KOPT-K1 (cell line): Measurements from ENCODE around the gene NCOA3.
"Not testable (repeated sequence)": the region's sequence is repeated elsewhere in the genome, so short reads cannot be mapped to it uniquely, and the experiment has no call there.

Source experiments
- H3K27ac ChIP-seq: fragments of 200-600 bp; sonication (generic); 2 replicates; pipeline ENCODE4 v1.5.1; 2016; ENCODE audit warnings: antibody characterized with exemption, mild to moderate bottlenecking, low read depth, low read length; ENCODE audit not compliant: poor library complexity, severe bottlenecking
- H3K36me3 ChIP-seq: fragments of 200-600 bp; sonication (generic); 2 replicates; pipeline ENCODE4 v1.5.1; 2017; ENCODE audit warnings: antibody characterized with exemption, mild to moderate bottlenecking, low read length, moderate library complexity; ENCODE audit not compliant: insufficient read depth
- H3K9me3 ChIP-seq: fragments of 200-600 bp; sonication (generic); 2 replicates; pipeline ENCODE4 v1.5.1; 2017; ENCODE audit warnings: antibody characterized with exemption, low read length, mild to moderate bottlenecking; ENCODE audit not compliant: insufficient read depth, poor library complexity, severe bottlenecking

The NCOA3 gene

DNA sequence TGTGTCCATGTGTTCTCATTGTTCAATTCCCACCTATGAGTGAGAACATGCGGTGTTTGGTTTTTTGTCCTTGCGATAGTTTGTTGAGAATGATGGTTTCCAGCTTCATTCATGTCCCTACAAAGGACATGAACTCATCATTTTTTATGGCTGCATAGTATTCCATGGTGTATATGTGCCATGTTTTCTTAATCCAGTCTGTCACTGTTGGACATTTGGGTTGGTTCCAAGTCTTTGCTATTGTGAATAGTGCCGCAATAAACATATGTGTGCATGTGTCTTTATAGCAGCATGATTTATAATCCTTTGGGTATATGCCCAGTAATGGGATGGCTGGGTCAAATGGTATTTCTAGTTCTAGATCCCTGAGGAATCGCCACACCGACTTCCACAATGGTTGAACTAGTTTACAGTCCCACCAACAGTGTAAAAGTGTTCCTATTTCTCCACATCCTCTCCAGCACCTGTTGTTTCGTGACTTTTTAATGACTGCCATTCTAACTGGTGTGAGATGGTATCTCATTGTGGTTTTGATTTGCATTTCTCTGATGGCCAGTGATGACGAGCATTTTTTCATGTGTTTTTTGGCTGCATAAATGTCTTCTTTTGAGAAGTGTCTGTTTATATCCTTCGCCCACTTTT lies 52.0 kb downstream of the NCOA3 start:
- not testable (repeated sequence) for H3K36me3 ChIP-seq, H3K9me3 ChIP-seq, H3K27ac ChIP-seq

DNA sequence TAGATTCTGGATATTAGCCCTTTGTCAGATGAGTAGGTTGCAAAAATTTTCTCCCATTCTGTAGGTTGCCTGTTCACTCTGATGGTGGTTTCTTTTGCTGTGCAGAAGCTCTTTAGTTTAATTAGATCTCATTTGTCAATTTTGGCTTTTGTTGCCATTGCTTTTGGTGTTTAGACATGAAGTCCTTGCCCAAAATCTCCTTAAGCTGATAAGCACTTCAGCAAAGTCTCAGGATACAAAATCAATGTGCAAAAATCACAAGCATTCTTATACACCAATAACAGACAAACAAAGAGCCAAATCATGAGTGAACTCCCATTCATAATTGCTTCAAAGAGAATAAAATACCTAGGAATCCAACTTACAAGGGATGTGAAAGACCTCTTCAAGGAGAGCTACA lies 52.6 kb downstream of the NCOA3 start:
- H3K27ac ChIP-seq, H3K9me3 ChIP-seq, H3K36me3 ChIP-seq: not testable (repeated sequence)

DNA sequence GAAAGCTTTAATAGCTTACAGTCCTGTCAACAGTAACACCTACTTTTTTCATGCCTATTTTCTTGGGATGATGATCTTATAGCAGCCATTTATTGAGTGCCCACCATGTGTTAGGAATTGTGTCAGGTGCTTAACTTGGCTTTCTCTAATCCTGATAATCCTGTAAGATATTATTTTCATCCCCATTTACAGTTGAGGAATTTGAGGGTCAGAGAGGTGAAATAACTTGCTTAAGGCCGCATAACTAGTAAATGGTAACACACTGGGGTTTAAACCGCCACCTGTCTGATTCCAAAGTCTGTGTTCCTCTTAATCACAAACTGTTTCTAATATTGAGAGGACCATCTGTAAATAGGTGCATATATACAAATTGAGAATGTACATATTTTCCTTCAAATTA lies 55.5 kb downstream of the NCOA3 start:
- Histone ChIP-seq H3K36me3 (no peaks in the 10 kb centered on the region), H3K27ac (no peak overlapping the region), H3K9me3 (no peaks in the 10 kb centered on the region)

DNA sequence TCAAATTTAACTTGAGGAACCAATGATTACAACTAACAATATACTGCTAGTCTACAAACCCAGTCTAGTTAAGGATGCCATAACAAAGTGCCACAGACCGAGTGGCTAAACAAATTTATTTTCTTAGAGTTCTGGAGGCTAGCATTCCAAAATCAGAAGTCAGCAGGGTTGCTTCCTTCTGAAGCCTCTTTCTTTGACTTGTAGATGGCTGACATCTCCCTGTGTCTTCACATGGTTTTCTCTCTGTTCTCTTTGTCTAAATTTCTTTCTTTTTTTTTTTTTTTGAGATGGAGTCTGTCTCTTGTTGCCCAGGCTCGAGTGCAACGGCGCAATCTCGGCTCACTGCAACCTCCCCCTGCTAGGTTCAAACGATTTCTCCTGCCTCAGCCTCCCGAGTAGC lies 56.1 kb downstream of the NCOA3 start:
- no peak overlapping the region for H3K27ac ChIP-seq

DNA sequence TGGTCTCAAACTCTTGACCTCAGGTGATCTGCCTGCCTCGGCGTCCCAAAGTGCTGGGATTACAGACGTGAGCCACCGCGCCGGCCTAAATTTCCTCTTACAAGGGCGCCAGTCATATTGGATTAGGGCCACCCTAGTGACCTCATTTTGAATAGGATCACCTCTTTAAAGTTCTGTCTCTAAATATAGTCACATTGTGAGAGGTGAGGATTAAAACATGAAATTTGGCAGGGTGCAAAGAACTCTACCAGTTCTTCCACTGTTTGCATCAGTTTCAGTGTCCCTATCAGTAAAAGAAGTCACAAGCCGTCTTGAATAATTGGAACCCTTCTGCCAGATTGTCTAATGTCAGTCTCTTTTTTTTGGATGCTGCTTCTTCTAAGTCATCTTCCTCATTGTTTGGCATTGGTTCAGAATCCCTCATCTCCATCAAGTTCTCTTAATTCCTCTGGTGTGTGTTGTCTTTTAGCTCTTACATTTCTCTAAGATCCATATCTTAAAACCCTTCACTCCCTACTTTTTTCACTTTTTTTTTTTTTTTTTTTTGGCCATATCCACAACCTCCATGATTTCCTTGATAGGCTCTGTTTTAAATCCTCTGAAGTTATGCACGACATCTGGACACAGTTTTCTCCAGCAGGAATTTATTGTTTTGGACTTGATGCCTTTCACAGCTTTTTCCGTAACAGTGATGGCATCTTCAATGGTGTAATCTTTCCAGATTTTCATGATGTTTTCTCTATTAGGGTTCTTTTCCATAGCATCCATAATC lies 56.8 kb downstream of the NCOA3 start:
- no peaks in the 10 kb centered on the region for H3K9me3 ChIP-seq
- no peak overlapping the region for H3K27ac ChIP-seq
- no peaks in the 10 kb centered on the region for H3K36me3 ChIP-seq

More for the DNA sequence above, 56.1 kb downstream of the NCOA3 start:
- Histone ChIP-seq H3K36me3 (no peaks in the 10 kb centered on the region), H3K9me3 (no peaks in the 10 kb centered on the region)

DNA sequence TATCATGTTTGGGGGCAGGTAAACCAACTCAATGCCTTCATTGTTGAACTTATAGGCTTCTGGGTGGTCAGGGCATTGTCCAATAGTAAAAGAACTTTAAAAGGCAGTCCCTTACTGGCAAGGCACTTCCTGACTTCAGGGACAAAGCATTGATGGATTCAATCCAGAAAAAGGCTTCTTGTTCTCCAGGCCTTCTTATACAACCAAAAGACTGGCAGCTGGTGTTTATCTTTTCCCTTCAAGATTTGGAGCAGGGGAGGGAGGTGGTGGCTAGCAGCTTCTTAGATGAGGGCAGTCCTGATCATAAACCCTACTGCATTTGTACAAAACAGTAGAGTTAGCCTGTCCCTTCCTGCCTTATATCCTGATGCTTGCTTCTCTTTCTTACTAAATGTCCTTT lies 57.5 kb downstream of the NCOA3 start:
- Histone ChIP-seq H3K27ac (no peak overlapping the region), H3K9me3 (no peaks in the 10 kb centered on the region), H3K36me3 (no peaks in the 10 kb centered on the region)

DNA sequence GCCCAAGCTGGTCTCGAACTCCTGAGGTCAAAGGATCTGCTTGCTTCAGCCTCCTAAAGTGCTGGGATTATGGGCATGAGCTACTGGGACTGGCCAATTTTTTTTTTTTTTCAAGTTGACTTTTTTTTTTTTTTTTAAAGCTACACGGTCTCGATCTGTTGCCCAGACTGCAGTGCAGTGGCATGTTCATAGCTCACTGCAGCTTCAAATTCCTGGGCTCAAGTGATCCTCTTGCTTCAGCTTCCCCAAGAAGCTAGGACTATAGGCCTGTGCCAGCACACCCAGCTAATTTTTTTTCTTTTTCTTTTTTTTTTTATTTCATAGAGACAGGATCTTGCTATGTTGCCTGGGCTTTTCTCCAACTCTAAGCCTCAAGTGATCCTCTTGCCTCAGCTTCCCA lies 59.5 kb downstream of the NCOA3 start:
- Histone ChIP-seq H3K9me3 (no peaks in the 10 kb centered on the region), H3K36me3 (no peaks in the 10 kb centered on the region), H3K27ac (no peak overlapping the region)

DNA sequence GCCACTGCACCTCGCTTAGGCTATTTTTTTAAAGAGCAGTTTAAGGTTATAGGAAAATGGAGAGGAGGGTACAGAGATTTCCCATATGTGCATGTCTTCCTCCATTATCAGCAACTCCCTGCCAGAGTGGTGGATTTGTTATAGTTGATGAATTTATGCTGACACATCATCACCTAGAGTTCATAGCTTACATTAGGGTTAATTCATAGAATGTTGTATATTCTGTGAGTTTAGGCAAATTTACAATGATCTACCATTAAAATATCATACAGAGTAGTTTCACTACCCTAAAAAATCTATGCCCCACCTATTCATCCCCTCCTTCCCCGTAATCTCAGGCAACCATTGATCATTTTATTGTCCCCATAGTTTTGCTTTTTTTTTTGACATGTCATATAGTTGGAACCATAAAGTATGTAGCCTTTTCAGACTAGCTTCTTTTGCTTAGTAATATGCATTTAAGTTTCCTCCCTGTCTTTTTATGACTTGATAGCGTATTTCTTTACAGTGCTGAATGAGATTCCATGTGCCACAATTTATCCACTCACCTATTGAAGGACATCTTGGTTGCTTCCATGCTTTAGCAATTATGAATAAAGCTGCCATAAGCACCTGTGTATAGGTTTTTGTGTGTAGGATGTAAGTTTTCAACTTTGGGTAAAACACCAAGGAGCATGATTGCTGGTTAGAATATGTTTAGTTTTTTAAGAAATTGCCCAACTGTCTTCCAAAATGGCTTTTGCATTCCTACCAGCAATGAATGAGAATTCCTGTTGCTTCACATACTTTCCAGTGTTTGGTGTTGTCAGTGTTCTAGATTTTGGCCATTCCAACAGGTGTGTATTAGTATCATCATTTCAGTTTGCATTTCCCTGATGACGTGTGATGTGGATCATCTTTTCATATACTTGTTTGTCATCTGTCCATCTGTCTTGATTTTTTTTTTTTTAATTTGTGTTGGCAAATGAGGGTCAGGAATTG lies 60.2 kb downstream of the NCOA3 start:
- no peaks in the 10 kb centered on the region for H3K36me3 ChIP-seq

DNA sequence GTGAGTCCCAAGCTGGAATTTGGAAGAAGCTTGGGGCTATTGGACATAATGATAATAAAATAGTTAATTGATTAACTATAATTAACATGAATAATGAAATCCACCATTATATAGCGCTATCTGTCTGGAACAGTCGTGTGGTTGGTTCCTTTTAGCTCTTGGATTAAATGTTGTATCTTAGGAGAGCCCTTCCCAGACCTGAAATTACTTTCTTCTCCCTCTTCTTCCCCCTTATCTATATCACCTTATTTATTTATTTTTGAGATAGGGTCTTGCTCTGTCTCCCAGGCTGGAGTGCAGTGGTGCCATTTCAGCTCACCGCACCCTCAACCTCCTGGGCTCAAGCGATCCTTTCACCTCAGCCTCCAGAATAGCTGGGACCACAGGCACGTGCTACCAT lies 64.6 kb downstream of the NCOA3 start:
- Histone ChIP-seq H3K9me3 (peaks cover 4% of the 10 kb centered on the region), H3K36me3 (no peaks in the 10 kb centered on the region), H3K27ac (no peak overlapping the region)

More for the DNA sequence above, 60.2 kb downstream of the NCOA3 start:
- no peak overlapping the region for H3K27ac ChIP-seq
- H3K9me3 ChIP-seq: no peaks in the 10 kb centered on the region

DNA sequence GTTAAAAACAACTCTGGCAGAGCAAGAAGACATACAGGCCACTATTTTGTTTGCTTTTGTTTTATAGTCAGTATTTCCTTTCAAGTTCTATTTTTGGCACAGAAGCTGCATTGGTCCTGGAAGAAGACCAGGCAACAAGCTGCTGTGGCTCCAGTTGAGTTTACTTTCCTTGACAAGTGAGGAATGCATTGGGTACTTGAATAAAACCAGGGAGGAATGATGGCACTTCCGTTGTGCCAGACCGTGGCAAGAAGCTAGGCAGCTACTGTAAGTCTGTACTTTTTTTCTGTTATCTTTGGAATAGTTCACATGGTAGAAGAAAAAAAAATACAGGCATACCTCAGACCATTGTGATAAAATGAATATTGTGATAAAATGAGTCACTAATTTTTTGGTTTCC lies 66.3 kb downstream of the NCOA3 start:
- peaks cover 10% of the 10 kb centered on the region for H3K9me3 ChIP-seq
- no peak overlapping the region for H3K27ac ChIP-seq
- no peaks in the 10 kb centered on the region for H3K36me3 ChIP-seq

DNA sequence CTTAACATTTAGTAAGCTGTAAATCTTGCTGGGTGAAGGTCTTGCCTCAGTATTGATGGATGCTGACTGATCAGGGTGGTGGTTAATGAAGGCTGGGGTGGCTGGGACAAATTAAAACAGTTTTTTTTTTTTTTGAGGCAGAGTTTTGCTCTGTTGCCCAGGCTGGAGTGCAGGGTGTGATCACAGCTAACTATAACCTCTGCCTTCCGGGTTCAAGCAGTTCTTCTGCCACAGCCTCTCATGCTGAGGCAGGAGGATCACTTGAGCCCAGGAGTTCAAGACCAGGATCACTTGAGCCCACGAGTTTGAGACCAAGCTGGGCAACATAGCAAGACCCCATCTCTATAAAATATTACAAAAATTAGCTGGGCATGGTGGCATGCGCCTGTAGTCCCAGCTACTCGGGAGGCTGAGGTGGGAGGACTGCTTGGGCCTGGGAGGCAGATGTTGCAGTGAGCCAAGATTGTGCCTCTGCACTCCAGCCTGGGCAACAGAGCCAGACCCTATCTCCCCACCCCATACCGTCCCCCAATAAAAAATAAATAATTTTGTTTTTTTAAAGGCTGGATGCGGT lies 67.2 kb downstream of the NCOA3 start:
- Histone ChIP-seq H3K36me3 (no peaks in the 10 kb centered on the region), H3K9me3 (peaks cover 10% of the 10 kb centered on the region), H3K27ac (no peak overlapping the region)

DNA sequence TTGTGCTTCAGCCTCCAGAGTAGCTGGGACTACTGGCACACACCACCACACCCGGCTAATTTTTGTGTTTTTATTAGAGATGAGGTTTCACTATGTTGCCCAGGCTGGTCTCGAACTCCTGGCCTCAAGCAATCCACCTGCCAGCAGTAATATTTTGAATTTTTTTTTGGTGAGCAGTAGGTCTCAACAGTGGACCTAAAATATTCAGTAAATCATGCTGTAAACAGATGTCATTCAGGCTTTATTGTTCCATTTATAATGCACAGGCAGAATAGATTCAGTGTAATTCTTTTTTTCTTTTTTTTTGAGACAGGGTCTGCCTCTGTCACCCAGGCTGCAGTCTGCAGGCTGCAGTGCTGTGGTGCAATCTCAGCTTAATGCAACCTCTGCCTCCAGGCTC lies 69.7 kb downstream of the NCOA3 start:
- peaks cover 10% of the 10 kb centered on the region for H3K9me3 ChIP-seq
- no peak overlapping the region for H3K27ac ChIP-seq
- H3K36me3 ChIP-seq: no peaks in the 10 kb centered on the region

DNA sequence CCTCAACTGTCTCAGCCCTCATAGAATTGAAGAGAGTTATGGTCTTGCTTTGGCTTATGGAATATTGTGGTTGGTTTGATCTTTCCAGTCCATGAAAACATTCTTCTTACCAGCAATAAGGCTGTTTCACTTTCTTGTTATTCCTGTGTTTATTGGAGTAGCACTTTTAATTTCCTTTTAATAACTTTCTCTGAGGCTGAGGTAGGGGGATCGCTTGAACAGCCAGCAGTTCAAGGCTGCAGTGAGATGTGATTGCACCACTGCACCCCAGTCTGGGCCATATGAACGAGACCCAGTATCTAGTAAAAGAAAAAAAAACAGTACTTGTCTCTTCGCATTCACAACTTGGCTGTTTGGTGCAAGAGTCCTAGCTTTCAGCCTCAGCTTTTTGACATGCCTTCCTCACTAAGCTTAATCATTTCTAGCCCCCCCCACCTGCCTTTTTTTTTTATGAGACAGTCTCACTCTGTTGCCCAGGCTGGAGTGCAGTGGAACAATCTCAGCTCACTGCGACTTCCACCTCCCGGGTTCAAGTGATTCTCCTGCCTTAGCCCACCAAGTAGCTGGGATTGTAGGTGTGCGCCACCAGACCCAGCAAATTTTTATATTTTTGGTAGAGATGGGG lies 70.5 kb downstream of the NCOA3 start:
- Histone ChIP-seq H3K36me3 (no peaks in the 10 kb centered on the region), H3K9me3 (peaks cover 10% of the 10 kb centered on the region), H3K27ac (no peak overlapping the region)

DNA sequence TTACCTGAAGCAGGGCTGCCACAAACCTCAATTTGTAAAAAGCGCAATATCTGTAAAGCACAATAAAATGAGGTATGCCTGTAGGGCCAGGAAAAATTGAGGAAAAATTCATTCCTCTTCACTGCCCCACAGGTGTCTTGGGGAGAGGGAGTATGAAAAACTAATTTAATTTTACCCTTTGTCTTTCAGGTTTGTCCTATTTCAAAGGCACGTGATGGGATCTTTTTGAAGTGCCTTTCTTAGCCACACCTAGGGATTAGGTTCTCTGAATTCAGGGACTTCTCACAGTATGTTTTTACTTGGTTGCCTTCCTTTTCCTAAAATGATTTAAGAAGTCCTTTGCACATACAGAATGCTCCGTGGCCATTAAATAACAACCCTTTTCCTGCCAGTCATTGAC lies 71.9 kb downstream of the NCOA3 start:
- H3K36me3 ChIP-seq: no peaks in the 10 kb centered on the region
- peaks cover 10% of the 10 kb centered on the region for H3K9me3 ChIP-seq
- no peak overlapping the region for H3K27ac ChIP-seq
